Measurements from ENCODE around the gene GIPC2. TPM values are rescaled to one million over a fixed set of nuclear protein-coding genes. Genes with fewer than 3 reads are reported as not detected.

The GIPC2 gene
- total and polyA plus RNA-seq, 10 of the 15 experiments (the other 5 are each of a cell fraction or from before 2014, with no cell fraction given), result 0.03 to 0.23 (median 0.06) TPM; not detected in 2

DNA sequence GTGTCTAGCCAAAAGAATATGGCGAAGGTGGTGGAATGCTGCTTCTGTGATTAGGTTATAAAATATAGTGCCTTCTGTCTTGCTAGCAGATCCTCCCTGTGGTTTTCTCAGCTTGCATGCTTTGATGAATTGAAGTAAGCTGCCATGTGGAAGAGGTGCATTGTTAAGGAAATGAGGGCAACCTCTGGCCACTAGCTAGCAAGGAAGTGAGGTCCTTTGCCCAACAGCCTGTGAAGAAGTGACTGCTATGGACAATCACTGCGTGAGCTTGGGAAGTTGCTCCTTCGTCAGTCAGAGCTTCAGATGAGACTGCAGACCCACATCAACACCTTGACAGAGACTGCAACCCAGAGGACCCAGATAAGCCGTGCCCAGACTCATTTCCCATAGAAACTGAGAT is 109.4 kb downstream of the GIPC2 start:
- ChIA-PET RAD21 (ENCODE audit: unreplicated experiment) (interaction anchor here (0.6 to 1.3 kb wide), 3 partner anchors 9 to 24 kb away, joined by 3 to 6 read pairs (median 3); no protein-coding TSS in a partner anchor), SMC1A (ENCODE audit: uncharacterized antibody, unreplicated experiment) (interaction anchor here (1.2 kb wide), 1 partner anchor 12 kb away, joined by 3 read pairs; no protein-coding TSS in a partner anchor), POLR2A (no interaction called here), CTCF (interaction anchor here (1.2 to 2.6 kb wide), 2 partner anchors 10 to 12 kb away, joined by 5 to 9 read pairs; no protein-coding TSS in a partner anchor)
- Histone ChIP-seq H3K4me1 (ENCODE audit: control insufficient read depth, insufficient read depth, low read length) (no peaks in the 10 kb centered on the region), H3K4me2 (ENCODE audit: control insufficient read depth, insufficient read depth) (no peak overlapping the region), H3K9me3 (replicated peaks; ENCODE audit: control insufficient read depth, insufficient read depth, low read length) (no peaks in the 10 kb centered on the region; the same call in 2 of the 3 replicates), H2AFZ (ENCODE audit: control insufficient read depth, low read depth, low read length) (no peak overlapping the region), H3K27me3 (replicated peaks in 1 of 2; ENCODE audit: control insufficient read depth in 2 of 2, insufficient read depth in 2 of 2, low read length in 1 of 2) (no peaks in the 10 kb centered on the region), H4K20me1 (ENCODE audit: control insufficient read depth, insufficient read depth) (no peaks in the 10 kb centered on the region), H3K9ac (ENCODE audit: control insufficient read depth, insufficient read depth, low read length) (no peak overlapping the region), H3K27ac (ENCODE audit: control insufficient read depth, insufficient read depth) (no peak overlapping the region), H3K4me3 (no peak overlapping the region), H3K36me3 (ENCODE audit: control insufficient read depth in 2 of 2, insufficient read depth in 2 of 2, low read length in 1 of 2) (no peaks in the 10 kb centered on the region), H3K79me2 (ENCODE audit: control insufficient read depth, insufficient read depth, low read length) (no peaks in the 10 kb centered on the region)
- WGBS (ENCODE audit: insufficient coverage, insufficient replicate concordance, low lambda C conversion rate, missing lambda C conversion rate), result 45% methylated on average over 4 of the region's 4 CpGs
- FAIRE-seq (no peak), ATAC-seq (no peak; the same call in 2 of the 3 replicates), DNase-seq (ENCODE audit: low read depth, low spot score) (no peak)
- no peak for TF ChIP-seq SREBF2 (IDR thresholded peaks at IDR 0.05; ENCODE audit: low read length)
- no peak for TF ChIP-seq PRDM15 (CRISPR knock-in tag; IDR thresholded peaks at IDR 0.05)
- no peak for TF ChIP-seq PAX8 (IDR thresholded peaks at IDR 0.05)
- no peak for TF ChIP-seq MLLT1 (IDR thresholded peaks at IDR 0.05)
- no peak for TF ChIP-seq HCFC1 (IDR thresholded peaks at IDR 0.05; ENCODE audit: low read length)
- TF ChIP-seq GABPA (IDR thresholded peaks at IDR 0.05; ENCODE audit: low read depth), result no peak
- in situ Hi-C loops (cut with MboI), result no loop called here
- no TSS peak for BruUV-seq (replicated peaks)
- intact Hi-C loops (cut with micrococcal nuclease; ENCODE audit: unreplicated experiment), result no loop called here

All from GM12878 (cell line).